Measurements from ENCODE around the gene N4BP2L1.

Gene N4BP2L1

GRCh38 chr13:32448972-32449371 lies 21.0 kb upstream of the N4BP2L1 start:
- DNase-seq (ENCODE audit: low read depth): no peak

GRCh38 chr13:32447894-32448623 lies 20.1 kb upstream of the N4BP2L1 start:
- no peak overlapping the region for H3K4me3 ChIP-seq (ENCODE audit: control insufficient read depth, low read depth, low read length)
- no peak for TF ChIP-seq CTCF (conservative IDR thresholded peaks at IDR 0.05; ENCODE audit: control insufficient read depth, insufficient read depth, low read depth, low read length)
- no peak for DNase-seq (ENCODE audit: low read depth)

More at GRCh38 chr13:32448972-32449371, 21.0 kb upstream of the N4BP2L1 start:
- TF ChIP-seq CTCF (conservative IDR thresholded peaks at IDR 0.05; ENCODE audit: control insufficient read depth, insufficient read depth, low read depth, low read length): no peak
- H3K4me3 ChIP-seq (ENCODE audit: control insufficient read depth, low read depth, low read length): no peak overlapping the region

DNA sequence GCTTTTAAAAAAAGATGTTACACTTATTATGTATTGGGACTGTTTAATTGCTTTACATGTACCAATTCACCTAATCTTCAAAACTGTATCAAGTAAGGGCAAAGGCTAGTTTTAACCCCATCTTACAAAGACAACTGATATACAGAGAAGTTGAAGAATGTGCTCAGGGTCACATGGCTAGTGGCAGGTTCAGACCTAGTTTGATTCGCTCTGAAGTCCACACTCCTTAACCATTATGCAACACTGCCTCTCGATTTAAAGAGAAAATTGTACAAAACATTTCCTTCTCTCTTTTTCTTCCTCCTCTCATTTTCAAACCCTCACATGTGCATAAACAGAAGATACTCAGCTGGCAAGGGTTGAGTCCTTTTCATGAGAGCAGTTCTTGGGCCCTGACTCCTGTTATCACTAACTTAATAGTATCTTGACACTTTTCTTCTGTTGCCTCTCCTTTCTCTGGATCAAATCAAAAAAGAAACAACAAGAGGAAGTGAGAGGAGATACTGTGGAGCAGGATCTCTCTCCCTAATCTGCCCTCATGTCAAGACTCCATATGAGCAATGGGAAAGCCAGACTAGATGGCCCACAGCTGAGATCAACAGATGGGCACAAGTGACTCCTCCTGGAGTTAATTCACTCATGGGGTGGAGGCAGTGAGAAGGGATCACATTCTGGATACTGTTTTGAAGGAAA lies 19.0 kb upstream of the N4BP2L1 start:
- H3K4me3 ChIP-seq (ENCODE audit: control insufficient read depth, low read depth, low read length): no peak overlapping the region
- no peak for DNase-seq (ENCODE audit: low read depth)

GRCh38 chr13:32446220-32446619 lies 18.3 kb upstream of the N4BP2L1 start:
- no peak for DNase-seq (ENCODE audit: low read depth)
- TF ChIP-seq CTCF (conservative IDR thresholded peaks at IDR 0.05; ENCODE audit: control insufficient read depth, insufficient read depth, low read depth, low read length): no peak
- H3K4me3 ChIP-seq (ENCODE audit: control insufficient read depth, low read depth, low read length): no peak overlapping the region

More for the DNA sequence above, 19.0 kb upstream of the N4BP2L1 start:
- no peak for TF ChIP-seq CTCF (conservative IDR thresholded peaks at IDR 0.05; ENCODE audit: control insufficient read depth, insufficient read depth, low read depth, low read length)

- DNase-seq (ENCODE audit: low read depth): no peak
- no peak overlapping the region for H3K4me3 ChIP-seq (ENCODE audit: control insufficient read depth, low read depth, low read length)
- TF ChIP-seq CTCF (conservative IDR thresholded peaks at IDR 0.05; ENCODE audit: control insufficient read depth, insufficient read depth, low read depth, low read length): no peak
Observed at GRCh38 chr13:32445461-32445860, 17.5 kb upstream of the N4BP2L1 start.

DNA sequence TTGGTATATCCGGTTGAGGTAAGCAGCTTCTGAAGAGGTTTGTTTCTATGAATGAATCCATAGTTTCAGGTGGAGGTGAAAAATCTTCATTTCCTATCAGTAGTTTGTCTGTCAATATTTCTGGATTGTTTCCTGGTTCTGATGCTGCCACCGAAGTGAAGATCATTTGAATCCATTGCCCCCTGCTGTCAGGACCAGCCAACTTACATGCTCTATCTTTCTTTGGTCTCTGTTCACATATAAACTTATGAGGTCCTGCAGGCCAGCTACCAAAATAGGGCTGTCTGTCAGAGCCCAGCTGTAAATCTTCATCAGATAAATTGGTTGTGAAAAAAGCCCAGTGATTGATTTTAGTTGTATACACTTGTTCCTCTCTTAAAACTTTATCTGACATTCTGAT lies 15.2 kb upstream of the N4BP2L1 start:
- peak; percentile 35 for TF ChIP-seq CTCF (conservative IDR thresholded peaks at IDR 0.05; ENCODE audit: control insufficient read depth, insufficient read depth, low read depth, low read length)
- H3K4me3 ChIP-seq (ENCODE audit: control insufficient read depth, low read depth, low read length): no peak overlapping the region
- DNase-seq (ENCODE audit: low read depth): peak; percentile 41

All from fibroblast of mammary gland (primary cell).